Activated naive CD8-positive, alpha-beta T cell treated with anti-CD3 and anti-CD28 coated beads, Interleukin-2, amount 10 ng/mL, durations not matched to agents 7 days and 5 days (primary cell): ENCODE data around the gene CD300E. TPM values are rescaled to one million over a fixed set of nuclear protein-coding genes. Genes with fewer than 3 reads are reported as not detected.

ENCODE experiments used
- ATAC-seq: fragments of 150-1000 bp; cut with Tn5 transposase; one replicate; pipeline ENCODE4 v1.10.0; 2021; ENCODE audit warnings: low read depth, moderate library complexity
- POLR2A ChIA-PET: fragments of 350-600 bp; sonication (Branson Sonifier 250); formaldehyde crosslinking; loops from one replicate; lab custom pipeline; 2021; ENCODE audit warnings: antibody characterized with exemption; lab: Charles Lee
- DNase-seq: peaks from one replicate; pipeline ENCODE4 v3.0.0; 2021
- H3K27ac Mint-ChIP-seq: one replicate; pipeline ENCODE4 v1.8.0; 2022; ENCODE audit warnings: mild to moderate bottlenecking, mixed read lengths
- H3K27me3 Mint-ChIP-seq: one replicate; pipeline ENCODE4 v1.8.0; 2022; ENCODE audit warnings: mild to moderate bottlenecking, moderate library complexity, mixed read lengths
- H3K36me3 Mint-ChIP-seq: one replicate; pipeline ENCODE4 v1.8.0; 2021; ENCODE audit warnings: mild to moderate bottlenecking, mixed read lengths
- H3K4me1 Mint-ChIP-seq: one replicate; pipeline ENCODE4 v1.8.0; 2021; ENCODE audit warnings: mixed read lengths
- H3K4me3 Mint-ChIP-seq: one replicate; pipeline ENCODE4 v1.8.0; 2022; ENCODE audit warnings: mild to moderate bottlenecking, moderate library complexity, mixed read lengths
- H3K9me3 Mint-ChIP-seq: one replicate; pipeline ENCODE4 v1.8.0; 2021; ENCODE audit warnings: mixed read lengths
- total RNA-seq, 2 experiments: library from RNA; stranded (reverse); gene quantifications; one replicate each; pipeline ENCODE4 v1.2.3, GENCODE V29; 2021

Gene CD300E
- total RNA-seq, 2 experiments from 2014 or later = not detected

GRCh38 chr17:74566132-74566753 is 57.3 kb downstream of the CD300E start:
- ATAC-seq (peak; percentile 49), DNase-seq (peak; percentile 57)
- Mint-ChIP-seq H3K27ac (no peak overlapping the region), H3K9me3 (peaks cover 3% of the 10 kb centered on the region), H3K4me1 (peaks cover 12% of the 10 kb centered on the region), H3K36me3 (no peaks in the 10 kb centered on the region), H3K4me3 (no peak overlapping the region), H3K27me3 (peaks cover 42% of the 10 kb centered on the region)
- POLR2A ChIA-PET = interaction anchor here (0.6 to 0.7 kb wide), 2 partner anchors 171 to 173 kb away, joined by 3 to 4 read pairs; partner anchors contain the start of gene RAB37

DNA sequence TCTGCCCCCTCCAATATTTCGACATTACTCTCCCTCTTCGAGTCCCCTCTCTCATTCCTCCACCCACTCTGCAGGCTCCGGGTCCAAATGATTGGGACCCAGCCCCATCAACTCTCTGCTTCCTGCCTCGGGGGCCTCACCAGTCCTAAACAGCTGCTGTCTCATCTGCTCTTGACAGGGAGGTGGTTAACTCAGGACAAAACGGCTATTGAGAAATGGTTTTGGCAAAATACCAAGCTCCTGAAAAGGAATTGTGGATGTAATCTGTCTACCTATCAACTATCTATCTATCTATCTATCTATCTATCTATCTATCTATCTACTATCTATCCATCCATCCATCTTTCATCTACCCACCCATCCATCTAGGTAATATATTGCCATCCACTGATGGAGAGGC is 58.4 kb downstream of the CD300E start:
- Mint-ChIP-seq H3K4me1 (peaks cover 12% of the 10 kb centered on the region), H3K36me3 (no peaks in the 10 kb centered on the region), H3K9me3 (peaks cover 3% of the 10 kb centered on the region), H3K4me3 (no peak overlapping the region), H3K27me3 (peaks cover 36% of the 10 kb centered on the region), H3K27ac (no peak overlapping the region)
- POLR2A ChIA-PET = no interaction called here
- DNase-seq (no peak), ATAC-seq (no peak)

- Mint-ChIP-seq H3K36me3 (no peaks in the 10 kb centered on the region), H3K27ac (no peak overlapping the region), H3K4me1 (peaks cover 10% of the 10 kb centered on the region), H3K27me3 (peaks cover 20% of the 10 kb centered on the region), H3K9me3 (peaks cover under 1% of the 10 kb centered on the region), H3K4me3 (no peak overlapping the region)
- ATAC-seq (no peak), DNase-seq (no peak)
- POLR2A ChIA-PET = no interaction called here
Measured at GRCh38 chr17:74563358-74563757, 60.2 kb downstream of the CD300E start.

GRCh38 chr17:74561586-74561985 is 62.0 kb downstream of the CD300E start:
- H3K27ac Mint-ChIP-seq = no peak overlapping the region
- POLR2A ChIA-PET = no interaction called here
- DNase-seq (no peak), ATAC-seq (no peak)
- no peaks in the 10 kb centered on the region for H3K9me3 Mint-ChIP-seq
- peaks cover 12% of the 10 kb centered on the region for H3K27me3 Mint-ChIP-seq
- no peaks in the 10 kb centered on the region for H3K36me3 Mint-ChIP-seq
- no peak overlapping the region for H3K4me3 Mint-ChIP-seq
- H3K4me1 Mint-ChIP-seq = peaks cover 9% of the 10 kb centered on the region

Other genes with a start within 250 kb of the CD300E start
- not detected for gene GPRC5C, start 191.7 kb downstream of the CD300E start, total RNA-seq
- 10 to 100 TPM; 10.6 to 12.7 TPM for gene CD300A, start 157.1 kb downstream of the CD300E start, total RNA-seq
- not detected for gene CD300LB, start 92.3 kb downstream of the CD300E start, total RNA-seq
- under 1 TPM; 0.45 to 0.61 TPM for gene CD300C, start 77.6 kb downstream of the CD300E start, total RNA-seq
- not detected for gene CD300H, start 56.2 kb downstream of the CD300E start, total RNA-seq
- gene CD300LD, start 31.5 kb downstream of the CD300E start, total RNA-seq = not detected
- gene CD300LF, start 89.2 kb upstream of the CD300E start, total RNA-seq = under 1 TPM in 1 of 2 experiments, not detected in 1; 0.25 TPM
- gene RAB37, start 113.5 kb upstream of the CD300E start, total RNA-seq = 10 to 100 TPM; 24.7 to 27.5 TPM
- gene NHERF1, start 124.9 kb upstream of the CD300E start, total RNA-seq = 100 to 1,000 TPM; 241 to 244 TPM
- 10 to 100 TPM; 37.6 to 42.1 TPM for gene NAT9, start 152.6 kb upstream of the CD300E start, total RNA-seq
- gene GRIN2C, start 236.1 kb upstream of the CD300E start, total RNA-seq = under 1 TPM in 1 of 2 experiments, not detected in 1; 0.17 TPM
- 10 to 100 TPM; 25.4 to 30.8 TPM for gene FDXR, start 249.3 kb upstream of the CD300E start, total RNA-seq